Femur (tissue), 1 donor: Measurements from ENCODE around the gene NDUFS2.

Source experiments
- DNase-seq: peaks from one replicate; pipeline ENCODE4 v3.0.0-alpha.2; 2017

Gene NDUFS2

GRCh38 chr1:161201836-161202712, at the start of gene NDUFS2:
Gene NDUFS2, plus strand, starts transcription at chr1:161202367. Its CDS starts 19 bp downstream, at chr1:161202386.
- peak; percentile 99 for DNase-seq

- DNase-seq, result no peak
These were observed 49.0 kb upstream of the NDUFS2 start for GRCh38 chr1:161153176-161153575.

GRCh38 chr1:161153682-161154337, 48.4 kb upstream of the NDUFS2 start, which contains the start of gene UFC1:
Gene UFC1, plus strand, starts transcription at chr1:161153978. Its CDS starts 20 bp downstream, at chr1:161153998.
- DNase-seq, result peak; percentile 90

GRCh38 chr1:161157867-161158266, 44.3 kb upstream of the NDUFS2 start:
- no peak for DNase-seq

GRCh38 chr1:161158316-161159010, 43.7 kb upstream of the NDUFS2 start:
- no peak for DNase-seq

- peak; percentile 96 for DNase-seq
These were observed 42.9 kb upstream of the NDUFS2 start, which contains the start of gene USP21 for GRCh38 chr1:161159087-161159912. Gene USP21, plus strand, starts transcription at chr1:161159500. Its CDS starts 1,141 bp downstream, at chr1:161160641.

- DNase-seq, result no peak
These were observed 42.3 kb upstream of the NDUFS2 start for GRCh38 chr1:161159913-161160243.

GRCh38 chr1:161160671-161161145, 41.5 kb upstream of the NDUFS2 start:
- no peak for DNase-seq

- no peak for DNase-seq
These were observed 40.5 kb upstream of the NDUFS2 start for GRCh38 chr1:161161652-161162051.

- no peak for DNase-seq
These were observed 40.1 kb upstream of the NDUFS2 start for GRCh38 chr1:161162052-161162451.

GRCh38 chr1:161162806-161163205, 39.4 kb upstream of the NDUFS2 start:
- DNase-seq, result no peak

- DNase-seq, result no peak
These were observed 38.4 kb upstream of the NDUFS2 start for GRCh38 chr1:161163793-161164192.

- DNase-seq, result peak; percentile 20
These were observed 37.1 kb upstream of the NDUFS2 start for GRCh38 chr1:161164901-161165610.

- peak; percentile 98 for DNase-seq
These were observed 36.2 kb upstream of the NDUFS2 start, which contains the start of gene PPOX for GRCh38 chr1:161165742-161166668. Gene PPOX, plus strand, starts transcription at chr1:161166426. Its CDS starts 422 bp downstream, at chr1:161166848.

- DNase-seq, result peak; percentile 18
These were observed 35.3 kb upstream of the NDUFS2 start for GRCh38 chr1:161166669-161167548.

GRCh38 chr1:161168906-161169305, 33.3 kb upstream of the NDUFS2 start:
- DNase-seq, result no peak

- no peak for DNase-seq
These were observed 31.0 kb upstream of the NDUFS2 start for GRCh38 chr1:161171191-161171590.

GRCh38 chr1:161171696-161172095, 30.5 kb upstream of the NDUFS2 start:
- no peak for DNase-seq

- DNase-seq, result no peak
These were observed 29.8 kb upstream of the NDUFS2 start for GRCh38 chr1:161172349-161172748.
